ENCODE data around the gene PLCH1. TPM values are rescaled to one million over a fixed set of nuclear protein-coding genes. Genes with fewer than 3 reads are reported as not detected.

PLCH1 gene
- total RNA-seq, 1 donor from 2014 or later, result 14.0 TPM

DNA sequence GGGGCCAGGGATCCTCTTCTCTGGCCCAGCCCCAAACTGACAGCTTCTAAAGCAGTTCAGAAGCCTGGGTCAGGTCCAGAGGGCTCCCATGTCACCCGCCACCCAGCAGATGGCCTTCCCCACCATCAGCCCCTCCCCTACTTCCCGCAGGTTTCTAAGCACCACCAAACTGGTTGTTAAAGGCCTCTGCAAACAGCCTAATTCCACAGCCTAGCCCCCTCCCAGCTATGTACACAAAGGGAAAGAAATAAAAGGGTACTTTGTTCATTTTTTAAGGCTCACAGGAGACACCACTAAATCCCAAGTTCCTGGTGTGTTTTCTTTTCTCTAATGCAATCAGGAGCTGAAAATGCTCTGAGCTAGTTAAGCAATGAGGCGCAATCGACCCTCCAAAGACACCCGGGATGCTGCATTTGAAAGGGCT, 30.6 kb downstream of the PLCH1 start:
- no peak overlapping the region for H3K27ac ChIP-seq
- intact Hi-C loops (cut with DNase I), result no loop called here
- no peak overlapping the region for H3K4me3 ChIP-seq
- DNase-seq (no peak), ATAC-seq (peak; percentile 12 to 37)
- H3K36me3 ChIP-seq, result no peaks in the 10 kb centered on the region
- no peaks in the 10 kb centered on the region for H3K4me1 ChIP-seq
- no peaks in the 10 kb centered on the region for H3K9me3 ChIP-seq
- no peak for TF ChIP-seq CTCF (IDR thresholded peaks at IDR 0.05)
- H3K27me3 ChIP-seq (ENCODE audit: low read depth), result no peaks in the 10 kb centered on the region

DNA sequence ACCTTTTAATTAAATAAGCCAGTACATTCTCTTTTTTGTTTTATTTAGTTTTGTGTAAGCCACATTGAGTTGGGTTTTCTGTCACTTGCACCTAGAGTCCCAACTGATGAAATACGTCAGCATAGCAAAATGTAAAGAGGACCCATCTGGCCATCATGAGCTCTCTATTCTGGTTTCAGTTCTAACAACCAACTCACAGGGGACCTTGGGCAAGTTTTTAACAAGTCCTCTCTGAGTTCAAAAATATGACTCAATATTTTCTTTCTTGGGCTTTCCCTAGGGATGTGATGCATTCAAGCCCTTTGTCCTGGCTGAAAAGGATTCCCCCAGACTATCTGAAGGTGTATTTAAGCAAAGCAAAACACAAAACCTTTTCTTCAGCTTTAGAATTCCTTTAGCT, 32.9 kb downstream of the PLCH1 start:
- TF ChIP-seq CTCF (IDR thresholded peaks at IDR 0.05), result no peak
- H3K27ac ChIP-seq, result no peak overlapping the region
- no peak for ATAC-seq
- no peaks in the 10 kb centered on the region for H3K36me3 ChIP-seq
- no peaks in the 10 kb centered on the region for H3K4me1 ChIP-seq
- H3K27me3 ChIP-seq (ENCODE audit: low read depth), result no peaks in the 10 kb centered on the region
- intact Hi-C loops (cut with DNase I), result no loop called here
- no peaks in the 10 kb centered on the region for H3K9me3 ChIP-seq
- no peak for DNase-seq
- no peak overlapping the region for H3K4me3 ChIP-seq

GRCh38 chr3:155704771-155705559, 39.9 kb downstream of the PLCH1 start:
- no peaks in the 10 kb centered on the region for H3K36me3 ChIP-seq
- H3K4me1 ChIP-seq, result peaks cover 4% of the 10 kb centered on the region
- intact Hi-C loops (cut with DNase I), result loop anchor here (10.0 kb wide), 1 partner anchor 320 kb away; no protein-coding TSS in a partner anchor
- H3K27me3 ChIP-seq (ENCODE audit: low read depth), result no peaks in the 10 kb centered on the region
- TF ChIP-seq CTCF (IDR thresholded peaks at IDR 0.05), result no peak
- ATAC-seq (no peak), DNase-seq (no peak)
- no peak overlapping the region for H3K27ac ChIP-seq
- no peak overlapping the region for H3K4me3 ChIP-seq
- no peaks in the 10 kb centered on the region for H3K9me3 ChIP-seq

- intact Hi-C loops (cut with DNase I), result loop anchor here (10.0 kb wide), 1 partner anchor 319 kb away; no protein-coding TSS in a partner anchor
- DNase-seq, result no peak
- no peak overlapping the region for H3K27ac ChIP-seq
- H3K4me1 ChIP-seq, result peaks cover 4% of the 10 kb centered on the region
- no peak for ATAC-seq
- TF ChIP-seq CTCF (IDR thresholded peaks at IDR 0.05), result no peak
- H3K36me3 ChIP-seq, result no peaks in the 10 kb centered on the region
- no peaks in the 10 kb centered on the region for H3K27me3 ChIP-seq (ENCODE audit: low read depth)
- no peak overlapping the region for H3K4me3 ChIP-seq
- H3K9me3 ChIP-seq, result no peaks in the 10 kb centered on the region
Observed at GRCh38 chr3:155704061-155704460, 40.8 kb downstream of the PLCH1 start.

DNA sequence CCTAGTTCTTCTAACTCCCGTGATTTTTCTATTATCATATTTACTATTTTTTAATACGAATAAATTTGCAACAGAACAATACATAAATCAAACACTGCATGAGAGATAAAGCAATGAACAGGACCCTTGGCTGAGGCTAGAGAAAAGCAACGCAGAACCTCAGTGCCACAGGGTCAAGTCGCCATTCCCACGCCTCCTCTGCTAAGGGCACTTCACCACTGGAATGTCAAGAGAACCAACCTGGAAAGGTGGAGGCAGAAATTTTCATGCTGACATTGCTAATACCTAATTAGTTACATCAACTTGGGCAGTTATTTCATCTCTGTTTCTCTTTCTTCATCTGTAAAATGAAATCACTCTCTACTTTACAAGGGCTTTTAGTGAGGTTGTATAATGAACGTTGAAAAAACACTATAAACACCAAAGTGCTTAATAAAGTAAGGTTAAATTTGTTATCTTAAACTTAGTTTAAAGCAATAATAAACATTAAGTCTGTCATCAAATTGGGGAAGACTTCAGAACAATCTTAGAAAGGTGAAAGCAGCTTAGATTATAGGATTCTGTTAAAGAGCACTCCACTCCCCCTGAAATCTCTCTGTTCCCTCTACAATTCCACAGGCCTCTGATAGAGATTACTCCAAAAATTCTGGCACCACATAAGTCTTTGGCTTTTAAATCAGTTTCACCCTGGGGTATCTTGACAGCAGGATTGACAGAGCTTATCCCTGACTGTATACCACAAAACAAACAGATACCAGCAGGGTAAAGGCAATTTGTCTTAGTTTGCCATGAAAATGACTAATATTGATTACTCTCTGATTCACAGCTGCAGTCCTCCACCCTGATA, 41.9 kb downstream of the PLCH1 start:
- DNase-seq, result peak; percentile 55

More for the DNA sequence above, 41.9 kb downstream of the PLCH1 start:
- H3K27me3 ChIP-seq (ENCODE audit: low read depth), result no peaks in the 10 kb centered on the region
- no peaks in the 10 kb centered on the region for H3K9me3 ChIP-seq
- ATAC-seq, result peak; percentile 82 to 95
- H3K4me3 ChIP-seq, result no peak overlapping the region
- H3K27ac ChIP-seq, result peak overlapping the region; percentile 26
- no peak for TF ChIP-seq CTCF (IDR thresholded peaks at IDR 0.05)
- peaks cover 4% of the 10 kb centered on the region for H3K4me1 ChIP-seq
- no peaks in the 10 kb centered on the region for H3K36me3 ChIP-seq
- intact Hi-C loops (cut with DNase I), result loop anchor here (10.0 kb wide), 1 partner anchor 318 kb away; no protein-coding TSS in a partner anchor

Measured in lower lobe of right lung (tissue), 2 donors.